Smooth muscle cell (in vitro differentiated cells): ENCODE results near the gene TWF2. TPM values are rescaled to one million over a fixed set of nuclear protein-coding genes. Genes with fewer than 3 reads are reported as not detected.

Source experiments
- DNase-seq: peaks from one replicate; lab custom pipeline; 2025; ENCODE audit not compliant: unreplicated experiment; lab: John Stamatoyannopoulos, UW
- H2AFZ ChIP-seq: fragments of 200-600 bp; sonication (generic); 2 replicates; pipeline ENCODE4 v1.6.0; 2016; ENCODE audit warnings: antibody characterized with exemption, low read depth, mild to moderate bottlenecking
- H3F3A ChIP-seq: fragments of 200-600 bp; sonication (generic); 2 replicates; pipeline ENCODE4 v1.6.0; 2017; ENCODE audit warnings: antibody characterized with exemption, low read depth
- H3K27ac ChIP-seq: fragments of 200-600 bp; sonication (generic); 2 replicates; pipeline ENCODE4 v1.5.1; 2016; ENCODE audit warnings: low read depth, mild to moderate bottlenecking
- H3K27me3 ChIP-seq: fragments of 200-600 bp; sonication (generic); 2 replicates; pipeline ENCODE4 v1.6.1; 2016; ENCODE audit warnings: low read depth, mild to moderate bottlenecking
- H3K36me3 ChIP-seq: fragments of 200-600 bp; sonication (generic); 2 replicates; pipeline ENCODE4 v1.5.1; 2016; ENCODE audit warnings: low read depth
- H3K4me1 ChIP-seq: fragments of 200-600 bp; sonication (generic); 2 replicates; pipeline ENCODE4 v1.5.1; 2016; ENCODE audit warnings: low read depth
- H3K4me2 ChIP-seq: fragments of 200-600 bp; sonication (generic); 2 replicates; pipeline ENCODE4 v1.6.0; 2016; ENCODE audit warnings: mild to moderate bottlenecking
- H3K4me3 ChIP-seq: fragments of 200-600 bp; sonication (generic); 2 replicates; pipeline ENCODE4 v1.5.1; 2016; ENCODE audit warnings: mild to moderate bottlenecking
- H3K79me2 ChIP-seq: fragments of 200-600 bp; sonication (generic); 2 replicates; pipeline ENCODE4 v1.6.0; 2016; ENCODE audit warnings: low read depth, mild to moderate bottlenecking
- H3K9ac ChIP-seq: fragments of 200-600 bp; sonication (generic); 2 replicates; pipeline ENCODE4 v1.6.0; 2016; ENCODE audit warnings: low read depth
- H3K9me3 ChIP-seq: fragments of 200-600 bp; sonication (generic); replicated peaks from 2 replicates; pipeline ENCODE4 v1.5.1; 2016; ENCODE audit warnings: low read depth
- H4K20me1 ChIP-seq: fragments of 200-600 bp; sonication (generic); 2 replicates; pipeline ENCODE4 v1.6.0; 2016; ENCODE audit warnings: low read depth
- WGBS: methylation state at CpG from one replicate; pipeline ENCODE4 v1.1.7; 2016; ENCODE audit warnings: low lambda C conversion rate; 5-methylcytosine and 5-hydroxymethylcytosine counted together
- polyA plus RNA-seq: library from polyadenylated mRNA; unstranded; fragments of >200 nt; fragmentation: Nextera tagmentation; extraction: Ambion mirVana; gene quantifications from 2 replicates; pipeline ENCODE4 v1.2.1, GENCODE V29; 2016
- total RNA-seq: library from RNA; depleted of rRNA; stranded (reverse); fragments of >200 nt; gene quantifications from 2 replicates; pipeline ENCODE4 v1.2.3, GENCODE V29; 2014
- TF ChIP-seq, protein P1 (sequence below): fragments of 200-600 bp; sonication (generic); IDR thresholded peaks from 2 replicates; pipeline ENCODE4 v1.5.1; 2017; ENCODE audit warnings: borderline replicate concordance, mild to moderate bottlenecking, antibody characterized with exemption; ENCODE audit not compliant: insufficient read depth, poor library complexity, severe bottlenecking

Gene TWF2
- total and polyA plus RNA-seq, 2 experiments from 2014 or later, result 80.9 to 96.8 TPM

DNA sequence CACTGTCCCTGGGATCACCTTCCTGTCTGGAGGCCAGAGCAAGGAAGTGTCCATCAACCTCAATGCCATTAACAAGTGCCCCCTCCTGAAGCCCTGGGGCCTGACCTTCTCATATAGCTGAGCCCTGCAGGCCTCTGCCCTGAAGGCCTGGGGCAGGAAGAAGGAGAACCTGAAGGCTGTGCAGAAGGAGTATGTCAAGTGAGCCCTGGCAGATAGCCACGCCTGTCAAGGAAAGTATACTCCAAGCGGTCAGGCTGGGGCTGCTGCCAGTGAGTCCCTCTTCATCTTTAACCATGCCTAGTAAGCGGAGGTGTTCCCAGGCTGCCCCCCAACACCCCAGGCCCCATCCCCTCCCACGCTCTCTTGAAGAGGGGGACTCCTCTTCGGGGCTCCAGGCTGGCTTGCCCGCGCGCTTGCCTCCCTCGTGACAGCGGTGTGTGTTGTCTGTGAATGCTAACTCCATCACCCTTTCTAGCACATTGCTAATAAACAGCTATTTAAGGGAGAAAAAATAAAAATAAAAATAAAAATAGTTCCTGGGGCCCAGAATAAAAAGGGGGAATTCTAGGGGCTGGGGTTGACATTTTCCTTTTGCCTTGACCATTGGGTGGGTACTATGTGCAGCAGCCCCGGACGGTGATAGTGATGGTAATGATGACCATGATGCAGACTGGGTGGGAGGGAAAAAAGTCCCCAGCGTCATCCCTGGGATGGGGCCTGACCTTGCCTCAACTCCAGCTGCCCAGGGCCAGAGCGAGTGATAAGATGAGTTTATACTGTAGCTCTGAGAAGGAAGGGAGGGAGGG is 44.3 kb downstream of the TWF2 start:
- Histone ChIP-seq H3K4me3 (no peak overlapping the region), H3K27ac (no peak overlapping the region), H3K9ac (no peak overlapping the region), H2AFZ (no peak overlapping the region), H3K79me2 (peaks cover 17% of the 10 kb centered on the region), H3F3A (no peaks in the 10 kb centered on the region), H4K20me1 (peaks cover 10% of the 10 kb centered on the region), H3K27me3 (no peaks in the 10 kb centered on the region), H3K4me2 (no peak overlapping the region), H3K36me3 (no peaks in the 10 kb centered on the region), H3K4me1 (peaks cover 13% of the 10 kb centered on the region), H3K9me3 (no peaks in the 10 kb centered on the region)
- TF ChIP-seq, protein P1, sequence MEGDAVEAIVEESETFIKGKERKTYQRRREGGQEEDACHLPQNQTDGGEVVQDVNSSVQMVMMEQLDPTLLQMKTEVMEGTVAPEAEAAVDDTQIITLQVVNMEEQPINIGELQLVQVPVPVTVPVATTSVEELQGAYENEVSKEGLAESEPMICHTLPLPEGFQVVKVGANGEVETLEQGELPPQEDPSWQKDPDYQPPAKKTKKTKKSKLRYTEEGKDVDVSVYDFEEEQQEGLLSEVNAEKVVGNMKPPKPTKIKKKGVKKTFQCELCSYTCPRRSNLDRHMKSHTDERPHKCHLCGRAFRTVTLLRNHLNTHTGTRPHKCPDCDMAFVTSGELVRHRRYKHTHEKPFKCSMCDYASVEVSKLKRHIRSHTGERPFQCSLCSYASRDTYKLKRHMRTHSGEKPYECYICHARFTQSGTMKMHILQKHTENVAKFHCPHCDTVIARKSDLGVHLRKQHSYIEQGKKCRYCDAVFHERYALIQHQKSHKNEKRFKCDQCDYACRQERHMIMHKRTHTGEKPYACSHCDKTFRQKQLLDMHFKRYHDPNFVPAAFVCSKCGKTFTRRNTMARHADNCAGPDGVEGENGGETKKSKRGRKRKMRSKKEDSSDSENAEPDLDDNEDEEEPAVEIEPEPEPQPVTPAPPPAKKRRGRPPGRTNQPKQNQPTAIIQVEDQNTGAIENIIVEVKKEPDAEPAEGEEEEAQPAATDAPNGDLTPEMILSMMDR, result no peak
- no peak for DNase-seq
- WGBS, result 78% methylated on average over 14 of the region's 14 CpGs

DNA sequence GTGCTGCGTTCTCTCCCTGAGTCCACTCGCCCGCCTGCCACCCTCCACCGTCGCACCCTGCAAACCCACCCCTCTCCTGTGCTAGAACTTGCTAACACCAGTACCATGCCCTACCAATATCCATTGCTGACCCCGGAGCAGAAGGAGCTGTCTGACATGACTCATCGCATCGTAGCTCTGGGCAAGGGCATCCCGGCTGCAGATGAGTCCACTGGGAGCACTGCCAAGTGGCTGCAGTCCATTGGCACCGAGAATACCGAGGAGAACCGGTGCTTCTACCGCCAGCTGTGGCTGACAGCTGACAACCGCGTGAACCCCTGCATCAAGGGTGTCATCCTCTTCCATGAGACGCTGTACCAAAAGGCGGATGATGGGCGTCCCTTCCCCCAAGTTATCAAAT is 45.9 kb downstream of the TWF2 start:
- H2AFZ ChIP-seq, result no peak overlapping the region
- H3K27me3 ChIP-seq, result no peaks in the 10 kb centered on the region
- TF ChIP-seq, protein P1, result no peak
- H4K20me1 ChIP-seq, result no peaks in the 10 kb centered on the region
- H3K4me3 ChIP-seq, result no peak overlapping the region
- H3K27ac ChIP-seq, result no peak overlapping the region
- WGBS, result 88% methylated on average over 18 of the region's 18 CpGs
- no peak for DNase-seq
- no peak overlapping the region for H3K9ac ChIP-seq
- H3K79me2 ChIP-seq, result peaks cover 2% of the 10 kb centered on the region
- H3K36me3 ChIP-seq, result no peaks in the 10 kb centered on the region
- H3K4me1 ChIP-seq, result no peaks in the 10 kb centered on the region
- no peaks in the 10 kb centered on the region for H3F3A ChIP-seq
- no peaks in the 10 kb centered on the region for H3K9me3 ChIP-seq
- H3K4me2 ChIP-seq, result no peak overlapping the region

DNA sequence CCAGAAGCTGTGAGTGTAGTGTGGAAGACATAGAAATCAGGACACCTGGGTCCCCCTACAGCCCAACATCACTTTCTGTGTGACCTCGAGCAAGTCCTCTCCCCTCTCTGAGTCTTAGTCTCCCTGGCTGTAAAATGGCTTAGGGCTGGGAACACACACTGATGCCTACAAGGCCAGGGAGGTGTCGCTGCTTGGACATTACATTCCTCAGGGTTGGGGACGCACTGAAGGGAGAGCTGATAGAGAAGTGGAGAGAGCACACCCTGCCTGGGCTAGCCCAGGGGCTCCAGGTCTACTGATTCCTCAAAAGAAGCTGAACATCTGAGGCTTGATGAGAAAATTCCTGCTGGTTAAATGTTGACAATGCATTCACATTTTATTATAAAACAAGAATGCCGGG is 47.3 kb downstream of the TWF2 start:
- Histone ChIP-seq H3K4me3 (no peak overlapping the region), H3K9ac (no peak overlapping the region), H3K27ac (no peak overlapping the region), H3K4me1 (no peaks in the 10 kb centered on the region), H3K27me3 (no peaks in the 10 kb centered on the region), H3K36me3 (no peaks in the 10 kb centered on the region), H2AFZ (no peak overlapping the region), H3K79me2 (no peaks in the 10 kb centered on the region), H3K9me3 (no peaks in the 10 kb centered on the region), H3K4me2 (no peak overlapping the region), H4K20me1 (no peaks in the 10 kb centered on the region), H3F3A (no peaks in the 10 kb centered on the region)
- WGBS, result 87% methylated on average over 4 of the region's 4 CpGs
- DNase-seq, result no peak
- TF ChIP-seq, protein P1, result no peak
